OCI-LY7 (cell line): ENCODE measurements around the gene CFAP61. TPM values are rescaled to one million over a fixed set of nuclear protein-coding genes. Genes with fewer than 3 reads are reported as not detected.

Experiments used
- BruUV-seq: library from RNA; stranded (reverse); fragments of 400-500 nt; replicated peaks from 2 replicates; lab custom pipeline; 2021; lab: Mats Ljungman, UMichigan
- CTCF ChIA-PET: fragments of 300-600 bp; sonication (Branson Sonifier 250); formaldehyde crosslinking; loops from one replicate; lab custom pipeline; 2022; ENCODE audit warnings: antibody characterized with exemption; ENCODE audit not compliant: unreplicated experiment; lab: Charles Lee
- POLR2A ChIA-PET: fragments of 300-600 bp; sonication (Branson Sonifier 250); formaldehyde crosslinking; loops from one replicate; lab custom pipeline; 2022; ENCODE audit warnings: antibody characterized with exemption; lab: Charles Lee
- DNase-seq: peaks from one replicate; pipeline ENCODE4 v3.0.0-alpha.2; 2015; ENCODE audit warnings: low spot score
- H2AFZ ChIP-seq: fragments of 200-600 bp; sonication (generic), shearing (Covaris generic); 2 replicates; pipeline ENCODE4 v1.6.1; 2014; ENCODE audit warnings: mild to moderate bottlenecking, antibody characterized with exemption, low read length, moderate library complexity
- H3K27ac ChIP-seq: fragments of 200-600 bp; sonication (generic); 2 replicates; pipeline ENCODE4 v1.5.1; 2014; ENCODE audit warnings: mixed run types, low read depth, mild to moderate bottlenecking, moderate library complexity, low read length, inconsistent platforms; ENCODE audit not compliant: poor library complexity, severe bottlenecking
- H3K36me3 ChIP-seq: fragments of 200-600 bp; sonication (generic); 2 replicates; pipeline ENCODE4 v1.6.1; 2014; ENCODE audit warnings: mild to moderate bottlenecking, antibody characterized with exemption, low read length, moderate library complexity, mixed read lengths; ENCODE audit not compliant: insufficient read depth
- H3K4me1 ChIP-seq: fragments of 200-600 bp; sonication (generic); 2 replicates; pipeline ENCODE4 v1.5.1; 2014; ENCODE audit warnings: mild to moderate bottlenecking, low read length; ENCODE audit not compliant: insufficient read depth, poor library complexity, severe bottlenecking
- H3K4me2 ChIP-seq: fragments of 200-600 bp; sonication (generic); 2 replicates; pipeline ENCODE4 v1.6.1; 2014; ENCODE audit warnings: mild to moderate bottlenecking, low read length
- H3K4me3 ChIP-seq: fragments of 200-600 bp; sonication (generic); 2 replicates; pipeline ENCODE4 v1.5.1; 2014; ENCODE audit warnings: mild to moderate bottlenecking, low read depth, low read length; ENCODE audit not compliant: poor library complexity, severe bottlenecking
- H3K79me2 ChIP-seq: fragments of 200-600 bp; sonication (generic); 2 replicates; pipeline ENCODE4 v1.6.1; 2016; ENCODE audit warnings: low read depth, mild to moderate bottlenecking, low read length, moderate library complexity, mixed read lengths; ENCODE audit not compliant: insufficient read depth
- H3K9me2 ChIP-seq: fragments of 200-600 bp; sonication (generic); 2 replicates; pipeline ENCODE4 v1.6.1; 2016; ENCODE audit warnings: mild to moderate bottlenecking, low read length, mixed read lengths; ENCODE audit not compliant: insufficient read depth
- H3K9me3 ChIP-seq: fragments of 200-600 bp; sonication (generic); 2 replicates; pipeline ENCODE4 v1.6.1; 2014; ENCODE audit warnings: mild to moderate bottlenecking, mixed run types, low read length, mixed read lengths
- H4K20me1 ChIP-seq: fragments of 200-600 bp; sonication (generic); 2 replicates; pipeline ENCODE4 v1.6.1; 2014; ENCODE audit warnings: mild to moderate bottlenecking, antibody characterized with exemption, low read length, moderate library complexity, mixed read lengths; ENCODE audit not compliant: insufficient read depth
- CTCF ChIP-seq: fragments of 200-600 bp; sonication (generic); conservative IDR thresholded peaks from 2 replicates; pipeline ENCODE4 v1.5.1; 2014; ENCODE audit warnings: mild to moderate bottlenecking, antibody characterized with exemption, low read length, moderate library complexity, mixed read lengths
- EZH2phosphoT487 ChIP-seq: fragments of 200-600 bp; sonication (generic); IDR thresholded peaks from 2 replicates; pipeline ENCODE4 v1.6.1; 2018; ENCODE audit warnings: low read depth, borderline replicate concordance, mild to moderate bottlenecking, mixed run types, antibody characterized with exemption, low read length, moderate library complexity, mixed read lengths
- intact Hi-C: fragments of 100-400 bp; cut with micrococcal nuclease; formaldehyde crosslinking; loops from one replicate; pipeline ENCODE4 v1.10.0; 2022; ENCODE audit not compliant: unreplicated experiment
- total RNA-seq, 2 experiments: library from RNA; depleted of rRNA in 1 of 2; stranded (reverse); fragments of >200 nt in 1 of 2; shearing (Covaris generic) in 1 of 2; gene quantifications; 2 replicates each; pipeline ENCODE4 v1.2.3, GENCODE V29; 2014 to 2022

Gene CFAP61
- total RNA-seq, 2 experiments from 2014 or later = 0.06 TPM; not detected in 1

DNA sequence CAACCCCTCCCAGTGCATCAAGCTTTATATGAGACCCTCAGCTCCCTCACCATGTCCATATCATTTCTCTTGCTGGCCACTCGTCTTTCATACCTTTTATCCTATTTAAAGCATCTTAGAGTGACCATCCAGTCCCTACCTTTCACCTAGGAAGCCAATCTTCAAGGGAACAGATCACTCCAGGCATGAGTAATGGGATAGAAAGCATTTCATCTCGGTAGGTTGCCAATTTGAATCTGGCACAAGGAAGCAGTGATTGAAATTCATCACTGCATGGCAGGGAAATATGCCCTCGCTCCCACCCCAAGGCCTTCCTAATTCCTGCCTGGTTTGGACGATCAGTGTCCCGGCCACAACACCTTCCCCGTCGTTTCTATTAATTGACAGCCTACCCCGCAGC, 150.4 kb downstream of the CFAP61 start:
- TF ChIP-seq EZH2phosphoT487 (no peak), CTCF (no peak)
- H4K20me1 ChIP-seq = no peaks in the 10 kb centered on the region
- intact Hi-C loops = no loop called here
- H3K4me1 ChIP-seq = no peaks in the 10 kb centered on the region
- H3K9me2 ChIP-seq = no peaks in the 10 kb centered on the region
- no peak overlapping the region for H3K27ac ChIP-seq
- no peaks in the 10 kb centered on the region for H3K9me3 ChIP-seq
- no TSS peak for BruUV-seq
- ChIA-PET CTCF (no interaction called here), POLR2A (interaction anchor here (0.7 kb wide), 1 partner anchor 588 kb away, joined by 5 read pairs; no protein-coding TSS in a partner anchor)
- H3K36me3 ChIP-seq = no peaks in the 10 kb centered on the region
- H3K4me2 ChIP-seq = no peak overlapping the region
- no peaks in the 10 kb centered on the region for H3K79me2 ChIP-seq
- H3K4me3 ChIP-seq = no peak overlapping the region
- no peak overlapping the region for H2AFZ ChIP-seq
- no peak for DNase-seq

- H4K20me1 ChIP-seq = no peaks in the 10 kb centered on the region
- intact Hi-C loops = no loop called here
- H3K9me3 ChIP-seq = no peaks in the 10 kb centered on the region
- H3K4me3 ChIP-seq = no peak overlapping the region
- TF ChIP-seq EZH2phosphoT487 (no peak), CTCF (no peak)
- no peak overlapping the region for H3K27ac ChIP-seq
- no peaks in the 10 kb centered on the region for H3K4me1 ChIP-seq
- no TSS peak for BruUV-seq
- no peak overlapping the region for H2AFZ ChIP-seq
- DNase-seq = no peak
- no peaks in the 10 kb centered on the region for H3K79me2 ChIP-seq
- ChIA-PET POLR2A (no interaction called here), CTCF (no interaction called here)
- no peaks in the 10 kb centered on the region for H3K9me2 ChIP-seq
- no peaks in the 10 kb centered on the region for H3K36me3 ChIP-seq
- no peak overlapping the region for H3K4me2 ChIP-seq
Measured at GRCh38 chr20:20203784-20204183, 151.5 kb downstream of the CFAP61 start.

DNA sequence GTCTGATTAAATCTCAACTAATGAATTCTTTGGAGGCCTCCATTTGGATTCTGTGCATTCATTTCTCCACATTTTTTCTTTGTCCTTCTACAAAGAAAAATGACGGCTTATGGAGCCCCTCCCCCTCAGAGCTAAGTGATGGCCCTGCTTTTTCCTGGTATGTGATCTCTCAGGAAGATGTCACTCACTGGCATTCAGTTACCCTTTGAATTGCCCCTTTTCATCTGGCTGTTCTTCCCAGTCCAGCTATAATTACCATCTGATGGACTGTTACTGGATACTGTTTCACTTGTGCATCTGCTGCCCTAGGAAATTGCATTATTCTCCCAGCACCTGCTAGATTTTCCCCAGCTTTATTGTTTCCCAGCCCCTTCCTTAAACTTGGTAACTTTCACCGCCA, 151.9 kb downstream of the CFAP61 start:
- H3K4me2 ChIP-seq = no peak overlapping the region
- no peaks in the 10 kb centered on the region for H3K9me3 ChIP-seq

More for the DNA sequence above, 151.9 kb downstream of the CFAP61 start:
- no peaks in the 10 kb centered on the region for H4K20me1 ChIP-seq
- intact Hi-C loops = no loop called here
- DNase-seq = no peak
- H3K27ac ChIP-seq = no peak overlapping the region
- BruUV-seq = no TSS peak
- H3K4me3 ChIP-seq = no peak overlapping the region
- H3K36me3 ChIP-seq = no peaks in the 10 kb centered on the region
- ChIA-PET CTCF (no interaction called here), POLR2A (no interaction called here)
- no peaks in the 10 kb centered on the region for H3K79me2 ChIP-seq
- no peaks in the 10 kb centered on the region for H3K9me2 ChIP-seq
- no peaks in the 10 kb centered on the region for H3K4me1 ChIP-seq
- TF ChIP-seq EZH2phosphoT487 (no peak), CTCF (no peak)
- H2AFZ ChIP-seq = no peak overlapping the region
